ENCODE measurements around the gene RAPH1. TPM values are rescaled to one million over a fixed set of nuclear protein-coding genes. Genes with fewer than 3 reads are reported as not detected.

Gene RAPH1
- total RNA-seq, 1 donor from 2014 or later = 18.3 TPM

DNA sequence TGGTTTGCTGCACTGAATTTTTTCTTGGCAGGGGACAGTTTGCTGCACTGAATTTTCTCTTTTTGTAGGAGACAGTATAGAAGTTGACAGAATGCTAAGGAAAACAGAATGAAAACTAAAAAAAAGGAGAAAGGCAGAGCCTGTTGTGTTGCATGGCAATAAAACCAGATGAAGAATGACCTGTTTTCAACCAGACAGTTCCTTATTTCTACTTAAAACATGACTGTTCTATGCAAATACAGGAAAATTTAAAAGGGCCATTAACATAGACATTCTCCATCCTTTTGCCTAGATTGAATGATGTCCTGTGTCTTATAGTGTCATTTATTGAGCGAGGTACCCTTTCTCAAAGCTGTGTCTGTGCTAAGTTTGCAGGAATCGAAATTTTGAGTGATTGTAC is 173.6 kb downstream of the RAPH1 start:
- no peak for DNase-seq (ENCODE audit: low spot score)

DNA sequence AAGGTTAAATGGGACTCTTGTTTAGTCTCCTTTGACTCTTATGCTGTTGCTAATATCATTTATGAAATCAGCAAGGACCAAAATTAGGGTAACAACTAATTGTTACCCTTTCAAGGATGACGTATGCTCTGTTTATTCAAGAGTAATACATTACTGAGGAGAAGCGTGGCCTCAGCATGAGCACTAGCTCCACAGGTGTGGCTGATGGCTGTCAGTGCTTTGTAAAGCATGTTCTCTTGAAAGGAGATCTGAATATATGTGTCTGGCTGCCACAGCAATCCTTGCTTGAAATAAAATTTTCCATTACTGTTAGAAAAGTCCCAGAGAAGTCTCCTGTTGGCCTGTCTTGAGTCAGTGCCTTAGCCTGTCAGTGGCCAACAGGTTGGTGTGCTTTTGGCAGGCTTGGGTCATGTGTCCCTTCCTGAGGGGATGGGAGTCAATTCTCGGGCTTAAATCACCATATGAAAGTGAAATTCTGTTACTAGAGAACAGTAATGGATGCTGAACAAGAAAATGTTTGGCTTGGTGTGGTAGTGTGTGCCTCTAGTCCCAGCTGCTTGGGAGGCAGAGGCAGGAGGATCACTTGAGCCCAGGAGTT is 174.2 kb downstream of the RAPH1 start:
- no peak for DNase-seq (ENCODE audit: low spot score)

DNA sequence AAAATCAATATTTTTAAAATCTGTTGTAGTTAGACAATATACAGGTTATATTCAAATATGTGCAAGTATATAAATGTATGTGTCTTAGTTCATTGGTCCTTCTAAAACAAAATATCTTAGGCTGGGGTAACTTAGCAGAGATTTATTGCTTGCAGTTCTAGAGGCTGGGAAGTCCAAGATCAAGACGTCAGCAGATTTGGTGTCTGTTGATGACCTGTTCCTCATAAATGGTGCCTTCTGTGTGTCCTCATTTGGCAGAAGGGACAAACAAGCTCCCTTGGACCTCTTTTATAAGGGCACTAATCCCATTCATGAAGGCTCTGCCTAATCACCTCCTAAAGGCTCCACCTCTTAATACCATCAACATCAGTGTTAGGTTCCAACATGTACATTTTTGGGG is 175.7 kb downstream of the RAPH1 start:
- no peak for DNase-seq (ENCODE audit: low spot score)

DNA sequence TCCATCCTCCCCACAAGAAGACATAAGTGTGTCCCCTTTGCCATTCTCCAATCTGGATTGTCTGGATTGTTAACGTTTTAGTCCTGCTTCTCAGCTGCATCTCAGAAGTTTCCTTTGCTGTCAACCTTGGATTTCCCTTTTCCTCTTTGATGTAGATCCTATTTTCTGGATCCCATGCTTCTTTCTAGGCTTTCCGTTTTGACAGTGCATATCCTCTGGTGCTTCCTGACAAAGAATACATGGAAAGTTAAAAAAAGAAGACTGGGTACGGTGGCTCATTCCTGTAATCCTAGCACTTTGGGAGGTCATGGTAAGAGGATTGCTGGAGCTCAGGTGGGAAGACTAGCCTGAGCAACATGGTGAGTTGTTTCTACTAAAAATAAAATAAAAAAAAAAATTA is 180.1 kb downstream of the RAPH1 start:
- DNase-seq (ENCODE audit: low spot score) = no peak

DNA sequence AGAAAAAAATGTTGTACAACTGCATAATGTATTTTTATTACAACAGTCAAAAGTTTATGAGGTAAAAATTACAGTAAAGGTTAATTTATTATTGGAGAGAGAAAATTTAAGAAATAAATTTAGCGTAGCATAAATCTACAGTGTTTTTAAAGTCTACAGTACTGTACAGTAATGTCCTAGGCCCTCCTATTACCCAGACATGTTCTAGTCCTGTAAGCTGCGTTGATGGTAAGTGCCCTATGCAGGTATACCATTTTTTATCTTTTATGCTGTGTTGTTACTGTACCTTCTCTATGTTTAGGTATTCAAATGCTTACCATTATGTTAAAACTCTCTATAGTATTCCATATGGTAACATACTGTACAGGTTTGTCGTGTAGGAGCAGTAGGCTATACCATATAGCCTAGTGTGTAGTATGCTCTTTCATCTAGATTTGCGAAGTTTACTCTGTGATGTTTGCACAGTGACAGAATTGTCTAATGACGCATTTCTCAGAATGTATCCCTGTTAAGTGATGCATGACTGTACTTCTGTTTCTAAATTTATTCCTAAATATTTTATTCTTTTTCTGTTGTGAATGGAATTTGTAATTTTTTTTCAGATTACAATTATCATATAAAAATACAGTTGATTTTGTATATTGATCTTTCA is 182.4 kb downstream of the RAPH1 start:
- no peak for DNase-seq (ENCODE audit: low spot score)

DNA sequence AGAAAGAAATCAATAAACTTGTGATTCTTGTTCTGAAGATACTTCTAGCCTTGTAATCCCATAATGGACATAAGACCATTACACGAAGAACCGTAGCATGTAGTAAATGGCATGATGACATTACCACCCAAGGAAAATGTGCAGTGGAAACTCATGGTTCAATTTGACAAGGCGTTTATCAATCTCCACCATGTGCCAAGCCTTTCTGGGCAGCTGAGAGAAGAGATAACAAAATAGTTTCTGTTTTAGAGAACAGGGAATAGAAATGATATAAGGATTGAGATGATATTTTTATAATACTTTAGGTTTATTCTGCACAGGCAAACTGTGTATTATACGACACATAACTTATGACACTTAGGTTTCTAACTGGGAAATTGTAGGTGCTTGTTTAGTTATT is 187.7 kb downstream of the RAPH1 start:
- no peak for DNase-seq (ENCODE audit: low spot score)

DNA sequence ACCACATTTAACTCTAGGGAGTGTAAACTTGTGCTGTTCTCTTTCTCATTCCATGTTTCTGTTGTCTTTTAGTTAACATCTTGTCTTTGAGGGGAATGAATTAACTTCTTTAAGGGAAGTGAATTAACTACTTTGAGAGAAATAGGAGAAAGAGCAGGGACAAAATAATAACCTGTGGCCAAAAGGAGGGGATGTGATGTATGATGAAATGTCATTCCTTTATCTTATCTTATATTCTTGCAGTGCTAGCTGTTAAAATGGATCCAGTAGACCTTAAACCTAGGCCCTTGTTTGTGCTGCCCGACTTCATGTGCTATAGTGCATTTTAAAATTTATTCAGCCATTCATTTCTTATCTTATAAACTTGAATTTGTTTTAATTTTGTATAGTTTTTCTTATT is 188.5 kb downstream of the RAPH1 start:
- no peak for DNase-seq (ENCODE audit: low spot score)

DNA sequence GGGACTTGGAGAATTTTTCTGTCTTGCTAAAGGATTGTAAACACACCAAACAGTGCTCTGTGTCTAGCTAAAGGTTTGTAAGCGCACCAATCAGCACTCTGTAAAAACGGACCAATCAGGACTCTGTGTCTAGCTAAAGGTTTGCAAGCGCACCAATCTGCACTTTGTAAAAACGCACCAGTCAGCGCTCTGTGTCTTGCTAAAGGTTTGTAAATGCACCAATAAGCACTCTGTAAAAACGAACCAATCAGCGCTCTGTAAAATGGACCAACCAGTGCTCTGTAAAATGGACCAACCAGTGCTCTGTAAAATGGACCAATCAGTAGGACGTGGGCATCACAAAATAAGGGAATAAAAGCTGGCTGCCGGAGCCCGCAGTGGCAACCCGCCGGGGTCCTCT is 190.4 kb downstream of the RAPH1 start:
- DNase-seq (ENCODE audit: low spot score) = no peak

Other genes starting within 250 kb of the RAPH1 start
- 34.7 TPM for gene ABI2, start 206.9 kb downstream of the RAPH1 start, total RNA-seq (ENCODE audit: insufficient read depth, low replicate concordance)
- 13.0 TPM for gene CD28, start 171.3 kb upstream of the RAPH1 start, total RNA-seq (ENCODE audit: insufficient read depth, low replicate concordance)